CD14-positive monocyte (primary cell): Measurements from ENCODE around the gene PSMB11. TPM values are rescaled to one million over a fixed set of nuclear protein-coding genes. Genes with fewer than 3 reads are reported as not detected.
A peak's percentile ranks its signal among the peaks of the same experiment; 100 is the strongest.

Experiments
- DNase-seq, 3 donors: peaks; one replicate each; pipeline ENCODE4 v3.0.0-alpha.2; 2011 to 2022
- H2AFZ ChIP-seq: 2 replicates; pipeline ENCODE4 v1.6.0; 2012; ENCODE audit warnings: mild to moderate bottlenecking, low read depth, low read length, inconsistent platforms; ENCODE audit not compliant: insufficient read depth, poor library complexity, severe bottlenecking
- H3K27ac ChIP-seq, 2 donors: 1 replicate in 1 of 2; 2 replicates in 1 of 2; pipeline ENCODE4 v1.5.1; 2012 to 2013; ENCODE audit warnings: low read length in 2 of 2, control low read depth in 1 of 2, inconsistent platforms in 1 of 2, low read depth in 1 of 2, mild to moderate bottlenecking in 1 of 2
- H3K27me3 ChIP-seq, 2 donors: one replicate each; pipeline versions ENCODE4 v1.6.0 to v1.6.1; 2011 to 2013; ENCODE audit warnings: low read length in 2 of 2; ENCODE audit not compliant: control insufficient read depth in 2 of 2, insufficient read depth in 2 of 2
- H3K36me3 ChIP-seq, 2 donors: replicated peaks in 1 of 2; 1 replicate in 1 of 2; 2 replicates in 1 of 2; pipeline versions ENCODE4 v1.5.1 to v1.6.1; 2012 to 2013; ENCODE audit warnings: low read length in 2 of 2, control low read depth in 1 of 2, inconsistent platforms in 1 of 2, mild to moderate bottlenecking in 1 of 2; ENCODE audit not compliant: insufficient read depth in 2 of 2, control insufficient read depth in 1 of 2
- H3K4me1 ChIP-seq, 2 donors: 1 replicate in 1 of 2; 2 replicates in 1 of 2; pipeline versions ENCODE4 v1.5.1 to v1.6.1; 2012 to 2013; ENCODE audit warnings: low read length in 2 of 2, control low read depth in 1 of 2, inconsistent platforms in 1 of 2, mild to moderate bottlenecking in 1 of 2, moderate library complexity in 1 of 2; ENCODE audit not compliant: insufficient read depth in 2 of 2, control insufficient read depth in 1 of 2
- H3K4me2 ChIP-seq: replicated peaks from 2 replicates; pipeline ENCODE3; 2012; ENCODE audit warnings: low read length, moderate library complexity, mild to moderate bottlenecking; ENCODE audit not compliant: poor library complexity, severe bottlenecking; ENCODE audit errors: extremely low read depth
- H3K4me3 ChIP-seq, 3 experiments: fragments of 200-600 bp in 1 of 3; sonication (generic) in 1 of 3; replicated peaks in 1 of 3; 1 replicate in 2 of 3; 2 replicates in 1 of 3; pipeline ENCODE4 v1.5.1; 2011 to 2013; ENCODE audit warnings: low read length in 3 of 3, mild to moderate bottlenecking in 3 of 3, control low read depth in 2 of 3, low read depth in 2 of 3, inconsistent platforms in 1 of 3, moderate library complexity in 1 of 3
- H3K79me2 ChIP-seq: 2 replicates; pipeline ENCODE4 v1.6.0; 2012; ENCODE audit warnings: mild to moderate bottlenecking, control low read depth, inconsistent platforms, low read length, moderate library complexity; ENCODE audit not compliant: insufficient read depth
- H3K9ac ChIP-seq: 2 replicates; pipeline ENCODE4 v1.6.0; 2017; ENCODE audit warnings: low read length, mild to moderate bottlenecking; ENCODE audit not compliant: insufficient read depth, poor library complexity, severe bottlenecking
- H3K9me3 ChIP-seq, 2 donors: replicated peaks in 1 of 2; 1 replicate in 1 of 2; 2 replicates in 1 of 2; pipeline versions ENCODE4 v1.5.1 to v1.6.1; 2012 to 2013; ENCODE audit warnings: low read length in 2 of 2, control low read depth in 1 of 2; ENCODE audit not compliant: control insufficient read depth in 1 of 2, insufficient read depth in 1 of 2
- H4K20me1 ChIP-seq: 2 replicates; pipeline ENCODE4 v1.6.0; 2012; ENCODE audit warnings: mild to moderate bottlenecking, low read length, control low read depth, moderate library complexity; ENCODE audit not compliant: insufficient read depth
- H3K27ac Mint-ChIP-seq, 7 donors: one replicate each; pipeline ENCODE4 v1.8.0; 2020; ENCODE audit warnings: mild to moderate bottlenecking in 7 of 7, mixed read lengths in 7 of 7, moderate library complexity in 6 of 7, inconsistent platforms in 2 of 7
- H3K27me3 Mint-ChIP-seq, 3 donors: one replicate each; pipeline ENCODE4 v1.8.0; 2021 to 2022; ENCODE audit warnings: low read depth in 3 of 3, mild to moderate bottlenecking in 3 of 3, mixed read lengths in 3 of 3, moderate library complexity in 3 of 3, inconsistent platforms in 1 of 3
- H3K36me3 Mint-ChIP-seq, 2 donors: one replicate each; pipeline ENCODE4 v1.8.0; 2020; ENCODE audit warnings: mixed read lengths in 2 of 2, inconsistent platforms in 1 of 2, mild to moderate bottlenecking in 1 of 2
- H3K4me1 Mint-ChIP-seq: one replicate; pipeline ENCODE4 v1.8.0; 2020; ENCODE audit warnings: mild to moderate bottlenecking, mixed read lengths
- H3K4me3 Mint-ChIP-seq, 2 donors: one replicate each; pipeline ENCODE4 v1.8.0; 2020; ENCODE audit warnings: mild to moderate bottlenecking in 2 of 2, mixed read lengths in 2 of 2, moderate library complexity in 1 of 2
- H3K9me3 Mint-ChIP-seq, 7 donors: one replicate each; pipeline ENCODE4 v1.8.0; 2020 to 2022; ENCODE audit warnings: mixed read lengths in 7 of 7, mild to moderate bottlenecking in 6 of 7, moderate library complexity in 6 of 7, inconsistent platforms in 2 of 7
- CTCF ChIP-seq: fragments of 200-600 bp; IDR thresholded peaks from one replicate; pipeline ENCODE4 v1.8.0; 2022; ENCODE audit warnings: antibody characterized with exemption, mild to moderate bottlenecking
- WGBS: methylation state at CpG from one replicate; pipeline ENCODE4 v1.1.5; 2013; ENCODE audit warnings: missing lambda C conversion rate; ENCODE audit not compliant: insufficient coverage; 5-methylcytosine and 5-hydroxymethylcytosine counted together
- intact Hi-C, 2 donors: fragments of 100-400 bp; cut with micrococcal nuclease; formaldehyde crosslinking; loops; one replicate each; pipeline versions ENCODE4 v1.15.0 to v1.15.1; 2023
- polyA plus RNA-seq, 3 donors: library from polyadenylated mRNA; depleted of rRNA in 1 of 3; unstranded in 2 of 3; stranded (reverse) in 1 of 3; fragments of 300-500 nt in 2 of 3; fragments of >200 nt in 1 of 3; fragmentation: Illumina TruSeq in 2 of 3; gene quantifications; 1 replicate in 2 of 3; 2 replicates in 1 of 3; pipeline ENCODE4 v1.2.3, GENCODE V29; 2012 to 2021

PSMB11 gene
- polyA plus RNA-seq, 3 donors = not detected

GRCh38 chr14:23055621-23056144 lies 13.7 kb downstream of the PSMB11 start:
- H4K20me1 ChIP-seq = peaks cover 18% of the 10 kb centered on the region
- H3K9ac ChIP-seq = no peak overlapping the region
- H3K79me2 ChIP-seq = no peaks in the 10 kb centered on the region
- Mint-ChIP-seq H3K9me3 (peaks cover 0 to 3% (median 0%) of the 10 kb centered on the region in 7 donors), H3K27ac (peak overlapping the region in 1 of 7 donors; percentile 41), H3K27me3 (peaks cover 10 to 16% (median 12%) of the 10 kb centered on the region in 3 donors), H3K4me1 (peaks cover 28% of the 10 kb centered on the region), H3K4me3 (peak overlapping the region in 1 of 2 donors; percentile 89), H3K36me3 (peaks cover 19% of the 10 kb centered on the region in 2 donors)
- H3K4me2 ChIP-seq = peak overlapping the region; percentile 100
- no peak overlapping the region for H3K4me3 ChIP-seq
- H2AFZ ChIP-seq = no peak overlapping the region
- peaks cover 16 to 22% of the 10 kb centered on the region in 2 donors for H3K36me3 ChIP-seq
- H3K9me3 ChIP-seq = no peaks in the 10 kb centered on the region
- no peak for DNase-seq
- peaks cover 23 to 31% of the 10 kb centered on the region in 2 donors for H3K4me1 ChIP-seq
- H3K27ac ChIP-seq = no peak overlapping the region
- no peak for TF ChIP-seq CTCF
- peaks cover 4 to 10% of the 10 kb centered on the region in 2 donors for H3K27me3 ChIP-seq
- intact Hi-C loops = loop anchor here in 1 of 2 donors (1.0 kb wide), 1 partner anchor 69 kb away; no protein-coding TSS in a partner anchor
- 96% methylated on average over 5 of the region's 6 CpGs for WGBS

- Mint-ChIP-seq H3K4me3 (peak overlapping the region; percentile 71 to 89), H3K9me3 (peaks cover 0 to 3% (median 0%) of the 10 kb centered on the region in 7 donors), H3K36me3 (peaks cover 25 to 26% of the 10 kb centered on the region in 2 donors), H3K27ac (peak overlapping the region in 1 of 7 donors; percentile 70), H3K27me3 (peaks cover 10 to 16% (median 12%) of the 10 kb centered on the region in 3 donors), H3K4me1 (peaks cover 22% of the 10 kb centered on the region)
- Histone ChIP-seq H3K36me3 (peaks cover 23 to 29% of the 10 kb centered on the region in 2 donors), H3K4me1 (peaks cover 20 to 24% of the 10 kb centered on the region in 2 donors), H4K20me1 (peaks cover 18% of the 10 kb centered on the region), H3K9ac (peak overlapping the region; percentile 24), H3K4me2 (peak overlapping the region; percentile 100), H3K9me3 (no peaks in the 10 kb centered on the region), H3K27me3 (peaks cover 4 to 10% of the 10 kb centered on the region in 2 donors), H3K4me3 (peak overlapping the region in 2 of 3 experiments; percentile 15 to 88), H2AFZ (peak overlapping the region; percentile 74), H3K27ac (no peak overlapping the region), H3K79me2 (no peaks in the 10 kb centered on the region)
- DNase-seq = peak; percentile 51 to 68 (median 68)
- 12% methylated on average over 11 of the region's 17 CpGs for WGBS
- peak; percentile 79 for TF ChIP-seq CTCF
- intact Hi-C loops = loop anchor here in 1 of 2 donors (1.0 kb wide), 1 partner anchor 70 kb away; no protein-coding TSS in a partner anchor
These were observed 14.3 kb downstream of the PSMB11 start for GRCh38 chr14:23056145-23056955.
